ENCODE measurements around the gene ING1. TPM values are rescaled to one million over a fixed set of nuclear protein-coding genes. Genes with fewer than 3 reads are reported as not detected.
A peak's percentile ranks its signal among the peaks of the same experiment; 100 is the strongest.
"Not testable (repeated sequence)": the region's sequence is repeated elsewhere in the genome, so short reads cannot be mapped to it uniquely, and the experiment has no call there.

ING1 gene
- total RNA-seq, 1 experiment from 2014 or later, result 11.8 TPM

DNA sequence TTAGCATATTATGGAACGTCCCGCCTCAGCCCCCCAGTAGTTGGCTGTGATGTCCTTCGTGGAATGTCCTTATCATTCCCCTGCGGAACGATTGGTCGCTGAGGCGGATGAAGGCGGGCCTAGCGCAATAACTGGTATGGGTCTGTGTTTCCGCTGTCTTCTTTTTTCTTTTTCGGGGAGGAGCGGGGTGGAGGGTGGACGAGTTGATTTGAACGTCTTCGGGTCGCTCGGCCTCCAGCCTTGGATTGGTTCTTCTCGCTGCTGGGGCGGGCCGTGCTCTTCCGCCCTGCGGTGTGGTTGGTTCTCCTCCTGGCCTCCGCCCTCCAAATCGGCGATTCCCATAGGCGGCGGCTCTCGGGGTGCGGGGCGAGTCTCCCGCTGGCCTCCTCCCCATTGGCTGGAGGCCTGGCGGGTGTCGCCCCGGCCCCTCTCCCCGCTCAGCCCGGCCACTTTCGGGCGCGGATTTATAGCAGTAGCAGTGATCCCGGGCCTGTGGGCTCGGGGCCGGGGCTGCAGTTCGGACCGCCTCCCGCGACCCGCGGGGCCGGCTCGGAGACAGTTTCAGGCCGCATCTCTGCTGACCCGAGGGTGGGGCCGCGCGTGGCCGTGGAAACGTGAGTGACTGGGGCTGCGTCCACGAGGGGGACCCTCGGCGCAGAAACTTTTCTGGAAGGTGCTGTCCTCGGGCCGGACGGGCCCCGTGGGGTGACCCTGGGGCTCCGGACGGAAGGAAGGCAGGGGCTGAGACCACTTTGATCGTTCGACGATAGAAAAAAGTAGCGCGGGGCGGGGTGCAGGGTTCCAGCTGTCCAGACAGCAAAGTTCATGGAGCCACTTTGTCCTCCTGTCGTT, 2.1 kb downstream of the ING1 start:
- DNase-seq (ENCODE audit: low read depth), result peak; percentile 99

DNA sequence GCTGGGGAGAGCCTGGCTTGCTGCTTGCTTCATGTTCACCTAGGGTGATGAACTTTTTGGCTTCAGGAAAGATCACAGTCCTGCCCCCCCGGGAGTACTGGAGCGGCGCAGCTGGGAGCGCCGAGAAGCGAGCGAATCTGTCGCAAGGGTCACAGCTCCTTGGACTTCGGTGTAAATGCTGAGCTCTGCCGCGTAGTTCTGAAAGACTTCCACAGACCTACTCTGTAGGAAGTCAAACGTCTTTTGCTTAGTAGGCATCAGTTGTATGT, 2.7 kb downstream of the ING1 start:
- DNase-seq (ENCODE audit: low read depth), result peak; percentile 22

DNA sequence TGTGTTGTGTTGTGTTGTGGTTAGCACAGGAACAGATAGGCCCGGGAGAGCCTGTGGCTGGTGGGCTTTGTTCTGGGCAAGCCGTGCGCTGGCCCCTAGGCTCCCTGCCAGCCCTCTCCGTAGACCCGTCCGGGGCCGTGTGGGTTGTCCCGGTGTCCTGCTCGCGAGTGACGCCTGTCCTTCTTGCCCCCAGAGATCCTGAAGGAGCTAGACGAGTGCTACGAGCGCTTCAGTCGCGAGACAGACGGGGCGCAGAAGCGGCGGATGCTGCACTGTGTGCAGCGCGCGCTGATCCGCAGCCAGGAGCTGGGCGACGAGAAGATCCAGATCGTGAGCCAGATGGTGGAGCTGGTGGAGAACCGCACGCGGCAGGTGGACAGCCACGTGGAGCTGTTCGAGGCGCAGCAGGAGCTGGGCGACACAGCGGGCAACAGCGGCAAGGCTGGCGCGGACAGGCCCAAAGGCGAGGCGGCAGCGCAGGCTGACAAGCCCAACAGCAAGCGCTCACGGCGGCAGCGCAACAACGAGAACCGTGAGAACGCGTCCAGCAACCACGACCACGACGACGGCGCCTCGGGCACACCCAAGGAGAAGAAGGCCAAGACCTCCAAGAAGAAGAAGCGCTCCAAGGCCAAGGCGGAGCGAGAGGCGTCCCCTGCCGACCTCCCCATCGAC, 5.7 kb downstream of the ING1 start:
- no peak for DNase-seq (ENCODE audit: low read depth)

DNA sequence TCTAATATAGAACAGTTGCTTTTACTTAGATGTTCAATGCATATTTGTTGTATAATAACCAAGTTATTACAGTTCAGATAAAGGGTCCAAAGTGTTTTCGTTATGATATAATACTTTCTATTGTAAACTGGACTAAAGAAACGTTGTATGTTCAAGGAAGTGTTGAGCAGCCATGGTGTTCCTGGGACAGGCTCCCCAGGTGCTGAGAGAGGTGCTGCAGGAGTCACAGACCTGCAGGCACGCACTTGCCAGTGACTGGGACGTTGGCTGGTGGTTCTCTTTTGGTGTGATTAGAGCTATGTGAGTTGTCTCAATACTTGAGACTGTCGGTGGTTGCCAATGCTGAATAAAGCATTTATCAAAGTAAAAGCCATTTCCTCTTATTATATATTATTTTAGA, 9.5 kb downstream of the ING1 start:
- no peak for DNase-seq (ENCODE audit: low read depth)

DNA sequence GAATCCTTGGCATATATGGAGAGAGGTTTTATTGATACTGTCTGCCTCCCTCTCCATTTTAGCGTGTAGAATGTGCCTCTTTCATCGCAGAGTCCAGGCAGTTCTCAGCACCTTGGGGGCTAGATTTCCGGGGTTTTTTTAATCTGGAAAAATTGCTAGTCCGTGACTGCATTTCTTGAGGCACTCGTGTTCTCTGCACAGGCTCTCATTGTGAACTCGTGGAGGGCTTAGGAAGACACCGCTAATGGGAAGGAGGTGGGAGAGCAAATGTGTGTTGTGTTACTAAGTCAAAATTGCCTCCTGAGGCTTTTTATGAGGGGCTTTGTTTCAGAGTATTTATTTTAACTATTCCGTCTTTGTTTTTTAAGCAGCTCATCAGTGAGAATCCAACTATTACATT, 10.1 kb downstream of the ING1 start:
- DNase-seq (ENCODE audit: low read depth), result no peak

DNA sequence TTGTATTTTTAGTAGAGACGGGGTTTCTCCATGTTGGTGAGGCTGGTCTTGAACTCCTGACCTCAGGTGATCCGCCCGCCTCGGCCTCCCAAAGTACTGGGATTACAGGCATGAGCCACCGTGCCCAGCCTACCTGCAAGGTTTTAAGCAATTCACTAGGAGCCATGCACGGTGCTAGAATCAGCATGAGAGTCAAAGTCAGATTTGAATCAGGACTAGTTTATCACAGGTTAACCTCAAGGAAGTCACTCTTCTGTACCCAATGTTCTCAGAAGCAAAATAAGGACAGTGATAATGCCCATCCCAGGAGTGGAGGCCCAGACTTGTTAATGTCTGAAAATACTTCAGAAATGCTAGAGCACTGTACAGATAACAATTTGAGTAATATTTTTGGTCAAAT, 12.7 kb downstream of the ING1 start:
- not testable (repeated sequence) for DNase-seq (ENCODE audit: low read depth)

DNA sequence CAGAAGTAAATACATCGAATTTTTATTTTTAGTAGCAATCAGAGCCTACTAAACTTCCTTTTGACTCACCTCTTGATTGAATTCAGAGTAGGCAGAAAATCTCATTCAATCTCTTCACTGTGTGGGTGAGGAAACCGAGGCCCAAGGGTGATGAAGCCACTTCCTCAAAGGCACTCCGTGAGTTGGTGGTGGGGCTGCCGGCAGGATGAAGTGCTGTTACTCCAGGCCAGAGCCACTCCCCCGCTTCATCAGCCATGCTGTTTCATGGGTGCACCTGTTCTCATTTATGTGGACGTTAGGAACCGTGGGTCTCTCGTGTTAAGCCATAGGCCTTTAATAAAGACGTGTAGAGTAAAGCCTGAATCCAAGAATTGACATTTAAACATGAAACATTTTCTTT, 13.2 kb downstream of the ING1 start:
- no peak for DNase-seq (ENCODE audit: low read depth)

DNA sequence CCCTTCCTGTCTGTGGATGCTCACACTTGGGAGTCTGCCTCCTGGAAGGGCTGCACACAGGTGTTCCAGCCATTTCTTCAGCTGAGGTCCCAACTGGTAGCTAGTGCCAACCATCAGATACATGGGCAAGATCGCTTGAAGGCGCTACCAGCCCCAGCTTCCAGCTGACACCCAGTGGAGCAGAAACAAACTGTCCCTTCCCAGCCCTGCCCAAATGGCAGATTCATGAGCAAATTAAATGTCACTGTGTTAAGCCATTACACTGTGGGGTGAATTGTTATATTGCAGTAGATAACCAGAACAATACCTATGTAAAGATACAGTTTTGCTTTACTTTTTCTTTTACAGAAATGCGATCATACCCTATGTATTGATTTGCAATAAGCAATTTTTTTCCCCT, 17.6 kb downstream of the ING1 start:
- DNase-seq (ENCODE audit: low read depth), result no peak

DNA sequence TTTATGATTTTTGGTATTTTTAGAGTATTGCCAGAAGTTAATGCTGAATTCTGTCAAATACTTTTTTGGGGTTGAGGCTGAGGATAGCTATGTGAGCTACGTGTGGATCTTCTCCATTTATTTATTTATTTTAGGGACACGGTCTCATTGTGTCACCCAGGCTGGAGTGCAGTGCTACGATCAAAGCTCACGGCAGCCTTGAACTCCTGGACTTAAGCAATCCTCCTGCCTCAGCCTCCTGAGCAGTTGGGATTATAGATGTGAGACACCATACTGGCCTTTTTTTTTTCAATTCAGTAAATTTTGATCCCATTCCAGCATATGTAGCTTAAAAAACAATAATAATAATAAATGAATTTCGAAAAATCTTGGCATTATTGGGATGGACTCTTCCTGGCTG, 21.1 kb downstream of the ING1 start:
- no peak for DNase-seq (ENCODE audit: low read depth)

DNA sequence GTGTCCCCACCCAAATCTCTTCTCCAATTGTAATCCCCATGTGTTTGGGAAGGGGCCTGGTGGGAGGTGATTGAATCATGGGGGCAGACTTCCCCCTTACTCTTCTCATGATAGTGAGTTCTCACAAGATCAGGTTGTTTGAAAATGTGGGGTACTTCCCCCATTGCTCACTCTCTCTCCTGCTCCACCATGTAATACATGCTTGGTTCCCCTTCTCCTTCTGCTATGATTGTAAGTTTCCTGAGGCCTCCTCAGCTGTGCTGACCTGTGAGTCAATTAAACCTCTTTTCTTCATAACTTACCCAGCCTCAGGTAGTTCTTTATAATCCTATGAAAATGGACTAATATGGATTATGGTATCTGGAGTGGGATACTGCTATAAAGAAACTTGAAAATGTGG, 24.1 kb downstream of the ING1 start:
- no peak for DNase-seq (ENCODE audit: low read depth)

DNA sequence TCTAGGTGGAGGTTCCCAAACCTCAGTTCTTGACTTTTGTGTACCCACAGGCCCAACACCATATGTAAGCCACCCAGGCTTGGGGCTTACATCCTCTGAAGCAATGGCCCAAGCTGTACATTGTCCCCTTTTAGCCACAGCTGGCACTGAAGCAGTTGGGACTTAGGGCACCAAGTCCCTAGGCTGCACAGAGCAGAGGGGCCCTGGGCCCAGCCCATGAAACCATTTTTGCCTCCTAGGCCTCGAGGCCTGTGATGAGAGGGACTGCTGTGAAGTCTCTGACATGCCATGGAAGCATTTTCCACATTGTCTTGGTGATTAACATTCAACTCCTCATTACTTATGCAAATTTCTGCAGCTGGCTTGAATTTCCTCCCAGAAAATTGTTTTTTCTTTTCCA, 30.2 kb downstream of the ING1 start:
- DNase-seq (ENCODE audit: low read depth), result no peak

DNA sequence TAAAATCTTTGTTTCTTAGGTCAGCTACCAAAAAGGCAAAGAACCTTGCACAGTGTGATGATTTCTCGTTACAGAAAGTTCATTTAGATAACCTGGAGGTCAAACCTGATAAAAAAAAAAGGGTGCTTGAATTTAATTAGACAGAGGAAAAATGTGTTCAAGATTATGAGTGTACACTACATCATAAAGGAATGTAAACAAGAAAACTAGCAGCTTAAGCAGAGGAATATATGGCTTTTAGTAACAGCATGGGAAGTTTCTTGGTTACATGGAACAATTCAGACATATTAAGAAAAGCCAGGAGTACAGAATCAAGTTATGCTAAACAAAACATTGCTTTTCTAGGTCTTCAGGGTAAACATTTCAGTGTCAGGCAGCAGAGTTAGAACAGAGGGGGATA, 32.9 kb downstream of the ING1 start:
- no peak for DNase-seq (ENCODE audit: low read depth)

DNA sequence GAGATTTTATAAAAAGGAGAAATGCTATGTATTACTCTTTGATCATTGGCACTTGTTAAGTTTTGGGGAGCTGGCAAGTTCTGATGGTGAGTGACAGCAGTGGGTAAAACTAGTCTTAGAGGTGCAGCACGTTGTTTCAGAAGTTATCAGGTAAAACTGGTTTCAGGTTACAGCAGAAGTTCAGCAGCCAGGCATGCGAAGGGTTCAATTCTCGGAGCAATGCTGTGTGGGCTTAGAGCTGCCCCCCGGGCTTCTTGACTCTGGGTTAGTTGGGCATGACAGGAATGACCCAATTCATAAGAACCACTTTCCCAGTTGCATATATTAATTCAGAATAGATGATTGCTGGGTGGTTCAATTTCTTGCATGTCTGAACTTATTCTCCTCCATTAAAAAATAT, 34.8 kb downstream of the ING1 start:
- DNase-seq (ENCODE audit: low read depth), result no peak

DNA sequence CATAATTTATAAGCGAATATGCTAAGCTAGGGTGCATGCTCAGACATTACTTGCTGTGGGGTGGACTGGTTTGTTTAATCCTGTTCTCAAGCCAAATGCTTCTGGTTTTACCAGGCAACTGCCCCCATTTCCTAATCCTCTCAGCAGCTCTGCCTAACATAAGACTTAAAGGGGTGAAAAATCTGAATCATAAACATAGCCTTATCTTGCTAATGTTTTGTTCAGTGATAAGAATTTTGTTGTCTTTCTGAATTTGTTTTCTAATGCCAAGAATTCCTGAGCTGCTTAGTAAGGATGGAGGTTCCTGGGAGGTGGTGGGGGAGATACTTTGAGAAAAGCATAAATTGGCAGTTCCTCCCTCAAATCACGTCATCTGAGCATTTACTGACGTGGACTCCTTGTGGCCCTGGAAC, 42.7 kb downstream of the ING1 start:
- no peak for DNase-seq (ENCODE audit: low read depth)

DNA sequence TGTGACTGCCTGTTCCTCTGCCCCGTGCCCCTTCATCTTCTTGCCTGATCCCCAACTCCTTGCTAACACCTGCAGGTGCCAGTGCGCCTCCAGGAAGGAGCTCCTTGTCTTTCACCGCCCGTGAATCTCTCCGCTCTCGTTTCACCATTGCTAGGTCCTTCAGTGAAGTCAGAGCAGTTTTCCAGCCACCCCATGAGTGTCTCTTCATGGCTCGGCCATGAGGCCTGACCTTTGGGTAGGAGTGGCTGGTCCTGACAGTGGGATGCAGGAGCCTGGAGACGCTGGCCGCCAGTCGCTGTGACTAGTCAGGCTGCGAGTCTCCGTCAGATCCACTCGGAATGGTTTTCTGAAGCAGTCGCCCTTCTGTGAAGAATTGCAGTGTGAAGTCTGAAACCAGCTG, 43.8 kb downstream of the ING1 start:
- no peak for DNase-seq (ENCODE audit: low read depth)

DNA sequence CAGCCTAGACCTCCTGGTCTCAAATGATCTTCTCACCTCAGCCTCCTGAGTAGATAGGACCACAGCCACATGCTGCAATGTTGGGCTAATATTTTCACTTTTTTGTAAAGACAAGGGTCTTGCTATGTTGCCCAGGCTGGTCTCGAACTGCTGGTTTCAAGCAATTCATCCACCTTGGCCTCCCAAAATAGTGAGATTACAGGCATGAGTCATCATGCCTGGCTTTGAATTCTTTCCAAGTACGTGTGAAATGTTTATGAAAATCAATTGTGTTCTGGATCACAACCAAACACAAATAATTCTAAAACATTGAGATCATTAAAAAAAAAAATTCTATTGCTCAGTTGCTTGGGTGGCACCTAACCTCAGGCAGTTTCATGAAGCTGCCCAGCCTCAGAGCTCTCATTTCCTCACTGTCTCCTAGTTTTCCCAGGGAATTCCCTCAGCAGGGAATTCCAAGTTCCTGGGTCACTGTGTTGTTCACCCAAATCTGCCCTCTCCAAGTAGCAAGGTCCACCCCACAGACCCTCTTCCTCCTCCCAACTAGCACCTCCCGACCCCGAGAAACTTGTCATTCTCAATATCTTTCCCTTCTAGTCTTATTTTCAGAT, 44.8 kb downstream of the ING1 start:
- DNase-seq (ENCODE audit: low read depth), result peak; percentile 9

DNA sequence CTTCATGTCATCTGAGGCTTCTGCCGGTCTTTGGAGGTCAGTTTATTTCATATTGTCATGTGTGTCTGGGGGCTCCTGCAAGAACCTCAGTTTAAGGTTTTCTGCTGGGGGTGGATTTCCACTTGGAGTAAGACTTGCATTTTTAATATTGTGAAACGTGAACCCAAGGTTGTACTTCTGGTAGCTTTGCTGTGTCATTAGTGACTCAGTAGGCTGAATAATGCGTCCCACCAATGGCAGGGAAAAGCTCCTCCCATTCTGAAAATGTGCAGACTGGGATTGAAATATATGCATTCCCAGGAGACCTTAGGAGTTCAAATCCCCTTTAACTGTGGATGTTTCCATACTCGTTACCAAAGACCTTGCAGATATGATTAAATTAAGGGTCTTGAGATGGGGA, 46.2 kb downstream of the ING1 start:
- peak; percentile 39 for DNase-seq (ENCODE audit: low read depth)

DNA sequence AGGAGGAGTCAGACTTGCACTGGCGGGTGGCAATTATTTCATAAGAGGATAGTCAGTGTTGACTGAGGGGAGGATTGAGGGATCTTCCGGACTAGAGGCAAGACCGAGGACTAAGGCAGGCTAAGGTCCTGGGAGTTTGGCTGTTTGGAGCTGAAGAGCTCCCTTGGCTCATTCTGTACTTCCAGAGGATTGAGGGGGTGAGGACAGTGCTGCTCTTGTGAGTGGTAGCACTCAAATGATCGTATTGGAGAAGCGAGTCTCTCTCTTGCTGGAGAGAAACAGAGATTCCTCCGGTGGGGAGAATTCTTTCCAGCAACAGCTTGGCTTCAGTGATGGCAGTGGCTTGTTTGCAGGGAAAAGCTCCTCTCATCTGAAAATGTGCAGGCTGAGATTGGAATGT, 47.1 kb downstream of the ING1 start:
- DNase-seq (ENCODE audit: low read depth), result no peak

DNA sequence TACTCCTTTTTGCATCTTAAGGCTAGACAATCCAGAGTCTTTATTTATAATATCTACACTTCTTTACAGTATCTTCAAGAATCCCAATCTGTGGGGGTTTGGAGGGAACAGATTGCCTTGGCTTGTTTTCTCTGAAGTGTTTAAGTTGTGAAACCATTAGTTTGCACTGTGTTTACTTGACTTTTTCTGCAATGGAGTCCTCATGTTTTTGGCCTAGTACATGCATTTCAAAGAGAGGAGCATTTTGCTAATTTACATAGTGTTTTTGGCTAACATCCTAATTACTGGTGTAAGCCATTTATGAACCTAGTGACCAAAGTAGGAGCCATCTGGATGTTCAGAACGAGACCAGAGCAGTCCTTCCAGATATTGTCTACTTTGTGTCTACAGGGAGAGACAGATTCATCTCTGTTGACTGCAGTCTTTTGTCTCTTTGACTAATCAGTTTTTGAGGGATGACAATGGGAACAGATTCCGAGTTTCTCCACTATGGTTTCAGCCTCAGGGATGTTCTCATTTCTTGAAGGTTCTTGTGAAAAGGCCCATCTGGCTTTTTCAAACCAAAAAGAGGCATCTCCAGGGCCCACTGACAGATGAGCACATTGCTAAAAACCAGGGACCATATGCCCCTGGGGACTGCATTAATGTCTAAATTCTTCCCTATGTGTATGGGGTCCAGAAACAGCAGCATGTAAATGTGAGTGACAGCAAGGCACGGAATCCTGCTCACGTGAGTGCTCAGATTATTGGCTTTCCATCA, 53.4 kb downstream of the ING1 start:
- no peak for DNase-seq (ENCODE audit: low read depth)

DNA sequence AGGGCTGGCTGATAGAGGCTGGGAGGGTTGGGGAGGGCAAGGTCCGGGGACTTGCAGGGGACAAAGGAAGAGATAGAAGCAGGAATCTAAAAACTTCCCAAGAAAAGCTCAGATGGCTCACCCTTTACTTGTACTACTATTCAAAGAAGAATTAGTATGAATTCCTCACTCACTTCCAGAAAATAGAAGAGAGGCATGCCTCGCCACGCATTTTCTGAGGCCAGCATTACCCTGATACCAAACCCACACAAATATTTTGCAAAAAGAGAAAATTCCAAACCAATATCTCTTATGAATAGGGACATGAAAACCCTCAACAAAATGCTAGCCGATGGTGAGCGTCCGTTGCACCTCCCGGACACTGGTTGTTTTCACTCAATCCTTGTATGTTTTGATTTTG, 54.0 kb downstream of the ING1 start:
- no peak for DNase-seq (ENCODE audit: low read depth)

DNA sequence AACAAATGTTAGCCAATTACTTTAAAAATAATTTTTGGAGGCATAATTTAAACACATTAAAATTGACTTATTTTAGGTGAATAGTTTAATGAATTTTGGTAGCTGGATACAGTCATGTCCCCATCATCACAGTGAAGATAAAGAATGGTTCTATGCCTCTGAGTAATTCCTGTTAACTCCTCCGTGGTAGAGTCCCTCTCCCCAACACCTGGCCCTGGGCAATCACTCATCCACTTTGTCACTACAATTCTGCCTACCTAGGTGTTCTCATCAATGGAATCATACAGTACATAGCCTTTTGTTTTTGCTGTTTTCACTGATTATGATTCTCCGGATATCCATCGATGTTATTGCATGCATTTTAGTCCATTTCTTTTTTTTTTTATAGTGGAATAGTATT, 55.6 kb downstream of the ING1 start:
- DNase-seq (ENCODE audit: low read depth), result no peak

DNA sequence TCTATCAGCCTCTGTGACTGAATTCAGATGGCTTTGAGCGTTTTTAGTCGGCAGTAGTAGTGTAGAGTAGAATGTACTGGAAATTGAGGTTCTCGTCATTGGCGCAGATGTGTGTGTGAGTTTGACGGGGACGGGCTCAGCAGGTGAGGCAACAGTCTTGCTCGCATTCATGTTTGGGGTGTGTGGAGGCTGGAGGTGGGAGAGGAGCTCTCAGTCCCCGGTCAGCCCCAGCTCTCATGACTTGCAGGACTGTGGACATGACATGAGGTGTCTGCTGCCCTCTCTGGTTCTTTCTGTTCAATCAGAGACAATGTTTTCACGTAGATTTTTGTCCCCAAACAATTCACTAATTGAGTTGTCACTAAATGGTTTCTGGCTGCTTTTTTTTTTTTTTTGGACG, 57.2 kb downstream of the ING1 start:
- no peak for DNase-seq (ENCODE audit: low read depth)

DNA sequence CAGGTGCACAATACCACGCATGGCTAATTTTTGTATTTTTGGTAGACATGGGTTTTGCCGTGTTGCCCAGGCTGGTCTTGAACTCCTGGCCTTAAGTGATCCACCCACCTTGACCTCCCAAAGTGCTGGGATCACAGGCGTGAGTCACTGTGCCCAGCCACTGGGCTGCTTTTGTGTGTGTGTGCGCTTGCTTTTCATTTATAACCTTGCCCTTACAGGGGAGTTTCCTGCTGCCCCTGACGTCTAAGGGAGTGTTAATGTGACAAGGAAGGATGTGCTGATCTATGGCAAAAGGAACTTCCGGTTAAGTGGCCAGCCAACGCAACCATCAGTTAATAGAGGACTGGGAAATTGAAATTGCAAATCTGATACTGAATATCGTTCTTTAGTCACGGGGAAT, 57.7 kb downstream of the ING1 start:
- DNase-seq (ENCODE audit: low read depth), result peak; percentile 45

Measured in RPMI7951 (cell line).